Renal cortical epithelial cell (primary cell): ENCODE data around the gene UBE2O. TPM values are rescaled to one million over a fixed set of nuclear protein-coding genes. Genes with fewer than 3 reads are reported as not detected.

Experiments
- DNase-seq: peaks from one replicate; pipeline ENCODE4 v3.0.0-alpha.2; 2011; ENCODE audit warnings: low read depth
- total RNA-seq: library from RNA; depleted of rRNA; stranded (reverse); fragments of >200 nt; gene quantifications from 2 replicates; pipeline ENCODE4 v1.2.3, GENCODE V29; 2014

The UBE2O gene
- total RNA-seq, 1 donor from 2014 or later = 36.8 TPM

DNA sequence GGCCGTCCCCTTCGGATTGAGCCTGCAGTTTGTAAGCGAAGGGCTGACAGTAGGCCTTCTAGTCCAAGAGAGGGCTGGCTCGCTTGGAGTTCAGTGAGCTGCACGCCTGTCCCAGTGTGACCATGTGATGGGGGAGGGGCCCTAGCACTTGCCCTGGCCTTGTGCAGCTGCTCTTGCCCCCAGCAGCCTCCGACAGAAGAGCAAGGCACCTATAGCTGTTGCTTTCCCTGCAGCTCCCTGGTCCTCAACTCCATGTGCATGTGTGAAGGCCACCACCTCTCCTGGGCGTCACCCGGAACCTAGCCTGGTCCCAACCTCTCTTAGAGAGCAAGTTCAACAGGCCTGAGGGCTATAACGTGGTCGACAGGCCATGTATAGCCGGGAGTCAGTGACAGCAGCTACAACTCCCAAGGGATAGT lies 62.9 kb downstream of the UBE2O start:
- DNase-seq = no peak

DNA sequence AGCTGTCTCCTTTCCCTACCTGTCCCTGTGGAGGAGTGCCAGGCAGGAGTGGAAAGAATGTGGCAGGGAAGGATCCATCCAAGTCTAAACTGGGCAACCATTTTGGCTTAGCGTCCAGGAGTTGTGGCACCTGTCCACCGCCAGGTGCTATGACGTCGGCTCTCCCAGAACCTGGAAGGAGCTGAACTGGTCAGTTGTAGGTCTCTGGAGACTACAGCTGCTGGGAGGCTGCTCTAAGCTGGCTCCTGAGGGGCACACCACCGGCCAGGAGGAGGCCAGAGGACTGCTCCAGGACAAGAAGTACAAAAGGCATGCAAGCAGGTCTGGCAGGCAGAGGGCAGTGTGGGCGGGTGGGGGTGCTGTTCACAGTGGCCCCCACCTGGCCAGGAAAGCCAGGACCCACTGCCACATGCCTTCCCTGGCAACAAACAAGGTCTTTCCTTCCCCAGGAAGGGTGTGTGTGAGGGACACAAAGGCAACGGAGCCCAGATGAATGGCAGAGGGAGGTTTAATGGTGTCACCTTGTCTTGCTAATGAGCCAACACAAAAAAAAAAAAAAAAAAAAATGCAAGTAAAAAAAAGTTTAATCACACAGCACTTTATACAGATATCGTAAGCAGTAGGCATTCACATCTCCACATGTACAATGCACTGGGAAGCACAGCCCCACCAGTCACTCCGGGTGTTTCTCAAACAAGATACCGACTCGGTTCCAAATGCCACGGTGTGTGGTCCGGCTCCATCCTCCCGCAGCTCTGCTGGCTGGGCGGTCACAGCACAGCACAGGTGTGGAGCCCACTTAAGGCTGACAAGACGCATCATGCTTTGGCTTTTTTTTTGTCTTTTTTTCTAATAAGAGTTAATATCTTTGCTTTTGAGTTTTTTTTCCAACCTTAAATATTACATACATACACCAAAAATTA lies 63.7 kb downstream of the UBE2O start:
- no peak for DNase-seq

- no peak for DNase-seq
Observed at GRCh38 chr17:76386966-76387765, 65.8 kb downstream of the UBE2O start.

DNA sequence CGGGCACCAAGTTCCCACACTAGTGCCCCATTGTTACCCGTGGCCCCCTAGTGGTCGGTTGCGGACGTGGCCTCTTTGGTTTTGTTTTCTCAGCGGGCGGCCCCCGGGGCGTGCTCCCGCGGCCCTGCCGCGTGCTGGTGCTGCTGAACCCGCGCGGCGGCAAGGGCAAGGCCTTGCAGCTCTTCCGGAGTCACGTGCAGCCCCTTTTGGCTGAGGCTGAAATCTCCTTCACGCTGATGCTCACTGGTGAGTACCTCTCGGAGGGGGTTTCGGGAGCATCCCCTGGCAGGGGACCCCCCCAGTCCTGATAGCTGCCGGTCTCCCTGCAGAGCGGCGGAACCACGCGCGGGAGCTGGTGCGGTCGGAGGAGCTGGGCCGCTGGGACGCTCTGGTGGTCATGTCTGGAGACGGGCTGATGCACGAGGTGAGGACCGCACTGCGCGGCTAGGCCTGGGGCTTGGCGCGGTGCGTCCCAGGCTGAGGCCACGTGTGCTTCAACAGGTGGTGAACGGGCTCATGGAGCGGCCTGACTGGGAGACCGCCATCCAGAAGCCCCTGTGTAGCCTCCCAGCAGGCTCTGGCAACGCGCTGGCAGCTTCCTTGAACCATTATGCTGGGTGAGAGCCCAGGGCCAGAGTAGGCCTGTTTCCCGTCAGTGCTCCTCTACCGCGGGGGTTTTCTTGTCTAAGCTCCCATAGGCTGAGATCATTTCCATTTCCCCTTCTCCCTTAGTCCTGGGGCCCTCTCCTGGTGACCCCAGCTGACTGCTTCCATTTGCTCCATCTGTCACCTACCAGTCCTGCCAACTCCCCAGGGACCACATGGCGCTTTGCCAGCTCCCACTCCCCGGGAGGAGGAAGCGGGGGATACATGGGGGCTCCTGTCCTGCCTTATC lies 66.8 kb downstream of the UBE2O start:
- no peak for DNase-seq

DNA sequence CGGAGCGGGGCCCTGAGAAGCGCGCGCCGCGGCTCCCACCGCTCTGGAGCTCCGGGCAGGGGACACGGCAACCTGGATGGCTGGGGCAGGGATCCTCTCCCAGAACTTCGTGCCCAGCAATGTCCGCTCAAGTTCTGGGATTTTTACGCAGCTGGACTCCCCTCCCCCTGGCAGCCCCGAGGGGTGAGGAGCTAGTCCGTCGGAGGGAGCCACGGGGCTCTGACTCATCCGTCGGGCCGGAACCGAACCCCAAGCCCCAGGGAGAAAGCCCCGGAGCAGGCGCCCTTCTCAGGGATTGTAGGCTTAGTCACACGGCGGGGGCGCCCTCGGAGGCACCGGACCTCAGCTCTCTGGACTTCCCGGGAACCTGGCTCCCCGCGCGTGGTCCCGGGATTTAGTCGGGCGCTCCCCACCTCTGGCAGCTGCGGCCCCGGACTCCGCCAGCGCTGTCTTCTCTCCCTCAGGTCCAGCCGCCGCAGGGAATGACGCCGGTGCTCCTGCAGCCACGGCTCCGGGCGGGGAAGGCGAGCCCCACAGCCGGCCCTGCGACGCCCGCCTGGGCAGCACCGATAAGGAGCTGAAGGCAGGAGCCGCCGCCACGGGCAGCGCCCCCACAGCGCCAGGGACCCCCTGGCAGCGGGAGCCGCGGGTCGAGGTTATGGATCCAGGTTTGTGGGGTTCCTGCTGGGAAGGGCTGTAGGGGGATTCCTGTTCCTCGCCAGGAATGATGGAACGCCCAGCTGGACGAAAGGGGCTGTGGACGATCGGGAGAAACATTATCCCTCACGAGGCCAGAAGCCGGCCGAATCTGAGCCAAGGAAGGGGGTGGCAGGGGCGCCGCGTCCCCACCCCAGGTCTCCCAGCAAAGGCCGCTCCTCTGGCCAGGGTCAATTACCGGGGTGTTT lies 67.7 kb downstream of the UBE2O start:
- DNase-seq = peak; percentile 47

- no peak for DNase-seq
Observed at GRCh38 chr17:76384222-76384986, 68.5 kb downstream of the UBE2O start, which contains the start of gene SPHK1. TSS of gene SPHK1 (plus strand) at chr17:76384609. CDS start at chr17:76385645, 1,036 bp downstream.

DNA sequence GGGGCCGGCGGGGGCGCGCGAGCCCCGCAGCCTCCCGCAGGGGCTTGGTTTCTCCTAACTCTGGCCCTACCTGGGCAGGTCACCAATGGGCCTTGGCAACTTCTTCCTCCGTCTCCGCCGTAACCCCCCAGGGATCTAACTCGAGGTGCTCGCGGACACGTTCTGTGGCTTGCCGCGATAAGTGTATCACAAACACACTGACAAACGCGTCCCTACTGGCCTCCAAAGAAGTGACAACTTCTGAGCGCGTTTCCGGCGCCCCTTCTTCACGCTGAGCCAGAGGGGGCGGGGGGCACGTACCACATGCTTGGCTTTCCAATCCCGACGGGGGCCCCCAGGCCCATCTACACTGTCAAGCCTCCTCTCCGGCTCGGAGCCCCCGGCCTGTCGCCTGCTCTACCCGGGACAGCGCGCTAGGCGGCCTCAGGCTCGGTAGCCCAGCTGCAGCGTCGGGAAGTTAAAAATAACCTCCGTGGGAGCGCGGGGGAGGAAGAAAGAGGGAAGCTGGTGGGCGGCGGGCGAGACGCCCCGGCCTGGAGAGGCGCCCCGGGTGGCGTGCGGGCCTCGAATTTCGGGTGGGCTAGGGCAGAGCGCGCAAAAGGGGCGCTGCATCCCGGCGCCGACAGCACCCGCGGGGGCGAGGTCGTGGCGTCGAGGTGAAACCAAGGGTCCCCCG lies 69.3 kb downstream of the UBE2O start:
- no peak for DNase-seq

GRCh38 chr17:76382803-76383545 lies 70.0 kb downstream of the UBE2O start:
- no peak for DNase-seq

- no peak for DNase-seq
Observed at GRCh38 chr17:76382351-76382802, 70.6 kb downstream of the UBE2O start.

DNA sequence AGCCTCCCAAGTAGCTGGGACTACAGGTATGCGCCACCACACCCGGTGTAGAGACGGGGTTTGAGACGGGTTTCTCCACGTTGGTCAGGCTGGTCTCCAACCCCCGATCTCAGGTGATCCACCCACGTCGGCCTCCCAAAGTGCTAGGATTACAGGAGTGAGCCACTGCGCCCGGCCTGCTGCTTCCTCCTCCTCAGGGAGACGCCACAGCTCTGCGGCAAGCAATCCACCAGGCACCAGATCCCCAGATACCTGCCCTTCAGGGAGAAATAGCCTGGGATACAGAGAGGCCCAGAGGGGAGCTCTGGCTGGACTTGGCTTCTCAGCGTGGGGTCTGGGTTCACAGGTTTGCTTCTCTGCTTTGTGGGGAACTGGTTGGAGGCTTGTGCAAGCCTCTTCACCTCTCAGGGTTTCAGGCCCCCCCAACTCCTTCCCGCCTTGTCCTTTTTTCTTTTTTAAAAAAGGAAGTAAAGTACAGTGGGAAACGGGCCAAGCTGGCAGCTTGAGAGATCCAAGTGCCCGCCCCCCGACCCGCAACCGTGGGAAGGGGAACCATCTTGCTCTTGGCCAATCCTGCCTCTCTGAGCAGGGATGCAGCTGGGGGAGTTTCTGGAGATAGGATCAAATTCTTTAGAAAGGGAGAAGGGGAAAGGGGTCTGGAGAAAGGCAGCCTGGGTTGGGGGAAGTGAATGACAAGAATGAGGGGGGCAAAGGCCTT lies 71.2 kb downstream of the UBE2O start:
- no peak for DNase-seq

DNA sequence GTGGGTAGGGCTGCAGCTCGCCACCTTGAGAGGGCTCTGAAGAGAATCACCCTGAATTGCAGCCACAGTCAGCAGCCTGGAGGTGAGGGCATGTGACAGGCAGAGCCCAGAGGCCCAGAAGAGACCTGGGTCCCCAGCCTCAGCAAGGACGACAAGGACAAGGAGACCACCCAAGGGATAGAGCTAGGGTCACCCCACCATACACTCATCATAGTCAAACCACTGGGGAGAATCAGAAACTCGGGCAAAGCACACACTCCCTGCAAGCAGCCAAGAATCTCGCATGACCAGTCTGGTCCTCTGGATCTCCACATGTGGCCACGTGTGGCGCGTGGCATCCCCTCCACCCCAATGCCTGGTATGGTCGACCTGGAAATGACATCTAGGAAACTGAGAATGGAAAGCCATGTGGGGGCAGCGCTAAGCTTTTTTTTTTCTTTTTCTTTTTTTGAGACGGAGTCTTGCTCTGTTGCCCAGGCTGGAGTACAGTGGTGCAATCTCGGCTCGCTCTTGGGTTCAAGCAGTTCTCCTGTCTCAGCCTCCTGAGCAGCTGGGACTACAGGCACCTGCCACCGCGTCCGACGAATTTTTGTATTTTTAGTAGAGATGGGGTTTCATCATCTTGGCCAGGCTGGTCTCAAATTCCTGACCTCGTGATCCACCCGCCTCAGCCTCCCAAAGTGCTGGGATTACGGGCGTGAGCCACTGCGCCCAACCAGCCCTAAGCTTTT lies 73.1 kb downstream of the UBE2O start:
- no peak for DNase-seq

DNA sequence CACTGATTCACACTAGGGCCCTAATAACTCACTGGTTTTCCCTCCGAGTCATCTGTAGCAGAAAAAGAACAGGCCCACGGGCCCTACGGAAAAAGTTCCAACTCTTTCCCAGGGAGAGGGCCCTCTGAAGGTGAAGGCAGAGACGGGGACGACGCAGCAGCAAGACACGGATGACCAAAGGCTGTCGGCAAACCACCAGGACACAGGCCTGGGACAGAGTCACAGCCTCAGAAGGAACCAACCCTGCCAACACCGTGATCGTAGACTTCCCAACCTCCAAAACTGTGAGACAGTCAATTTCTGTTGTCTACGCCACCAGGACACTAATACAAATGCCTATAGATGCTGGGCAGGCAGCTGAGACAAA lies 73.7 kb downstream of the UBE2O start:
- DNase-seq = no peak

GRCh38 chr17:76378548-76379274 lies 74.2 kb downstream of the UBE2O start:
- DNase-seq = no peak

DNA sequence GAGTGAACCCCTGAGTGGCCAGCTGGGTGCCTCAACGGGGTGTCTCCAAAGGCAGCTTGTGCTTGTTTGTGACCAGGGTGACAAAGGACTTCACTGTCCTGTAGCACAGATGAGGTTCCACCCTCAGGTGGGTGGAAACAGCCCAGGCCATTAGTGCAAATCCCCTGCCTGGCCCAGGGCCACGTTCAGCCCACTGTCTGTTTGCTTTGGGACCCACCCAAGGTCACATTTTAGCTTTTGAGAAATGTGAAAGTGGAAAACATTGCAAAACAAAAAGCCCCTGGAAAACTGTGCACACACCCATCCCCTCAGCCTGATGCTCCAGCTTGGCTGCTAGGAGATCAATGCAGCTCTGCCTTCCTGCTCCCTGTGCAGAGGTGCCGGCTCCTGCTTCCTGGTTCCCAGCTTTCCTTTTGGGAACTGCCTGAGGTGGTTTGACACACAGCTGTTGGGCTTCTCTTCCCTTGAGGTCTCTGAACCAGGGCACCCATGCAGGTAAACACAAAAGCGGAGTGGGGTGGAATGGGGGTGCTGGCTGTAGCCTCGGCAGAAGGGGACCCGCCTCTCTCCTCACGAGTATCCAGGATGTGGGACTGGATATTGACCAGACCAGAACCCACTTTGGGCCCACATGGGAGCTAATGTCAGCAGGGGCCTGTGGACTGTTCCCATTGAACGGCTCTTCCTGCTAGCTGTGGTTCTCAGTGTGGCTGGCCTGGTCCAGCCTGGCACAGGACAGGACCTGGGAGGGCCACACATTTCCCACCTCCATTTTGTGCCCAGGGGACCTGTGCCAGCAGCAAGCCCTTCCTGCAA lies 76.4 kb downstream of the UBE2O start:
- DNase-seq = no peak
